ENCODE data around the gene DSTYK.
"Not testable (repeated sequence)": the region's sequence is repeated elsewhere in the genome, so short reads cannot be mapped to it uniquely, and the experiment has no call there.

Gene DSTYK

DNA sequence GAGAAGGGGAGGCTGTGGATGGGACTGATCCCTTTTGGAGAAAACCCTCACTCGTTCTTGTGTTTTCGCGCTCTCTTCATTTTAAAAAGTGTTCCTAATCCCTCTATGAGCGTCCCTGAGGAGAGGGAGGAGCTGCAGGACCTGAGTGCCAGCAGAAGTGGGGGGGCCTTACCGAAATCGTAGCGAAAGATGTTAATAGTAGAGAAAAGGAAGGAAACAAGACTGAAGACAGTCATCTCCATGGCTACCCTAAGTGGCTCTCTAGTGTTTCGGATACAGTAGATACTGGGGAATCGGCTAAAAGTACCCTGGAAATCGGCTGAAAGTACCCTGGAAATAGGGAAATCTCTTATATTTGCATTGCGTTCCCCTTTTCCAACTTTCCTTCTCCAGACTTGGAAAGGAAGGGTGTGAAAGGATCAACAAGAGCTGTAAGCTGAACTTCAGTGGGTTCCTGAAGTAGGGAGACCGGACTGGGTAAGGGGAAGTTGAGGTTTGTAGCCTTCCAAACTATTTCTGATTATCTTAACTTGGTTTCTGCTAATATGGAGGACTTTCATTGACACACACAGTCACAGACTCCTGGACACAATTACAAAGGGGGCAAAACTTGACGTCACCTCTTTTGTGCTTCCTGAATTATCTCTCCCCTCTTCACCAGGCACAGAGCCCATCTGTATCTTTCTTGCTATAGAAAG is 486 bp upstream of the DSTYK start:
- no peak for DNase-seq

DNA sequence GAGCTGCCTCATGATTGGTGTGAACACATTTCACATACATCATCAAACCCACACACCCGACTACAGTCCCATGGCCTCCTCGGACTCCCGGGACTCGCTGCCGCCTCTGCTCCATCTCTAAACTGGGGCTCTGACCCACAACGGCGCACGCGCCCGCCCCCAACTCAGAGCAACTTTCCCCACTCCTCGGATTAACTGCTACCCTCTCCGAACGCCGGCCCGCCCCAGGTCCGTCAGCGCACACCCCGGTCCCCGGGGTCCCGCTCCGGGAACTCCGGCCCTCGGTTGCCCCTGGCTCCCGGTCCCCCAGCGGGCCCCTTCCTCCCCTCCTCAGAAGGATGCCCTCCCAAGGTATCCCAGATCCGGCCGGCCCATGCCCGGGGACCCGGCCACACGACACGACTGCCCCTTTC is 740 bp downstream of the DSTYK start:
- peak; percentile 17 for DNase-seq

DNA sequence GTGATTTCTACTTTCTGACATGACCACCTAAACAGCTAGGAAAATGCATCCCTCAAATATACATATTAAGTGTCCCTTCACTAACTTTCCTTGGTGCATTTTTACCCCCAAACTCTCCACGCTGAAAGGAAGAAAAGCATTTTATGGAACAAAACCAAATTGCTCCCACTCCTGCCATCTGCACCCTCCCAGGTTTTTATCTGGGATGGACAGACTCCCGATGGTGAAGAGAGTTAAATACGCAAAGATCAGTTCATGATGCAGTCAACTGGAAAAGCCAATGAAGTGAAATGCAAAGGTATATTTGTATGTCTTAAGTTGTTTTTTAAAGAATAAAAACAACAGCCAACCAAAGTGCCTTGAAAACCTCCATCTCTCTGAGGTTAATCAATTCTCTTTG is 2.7 kb downstream of the DSTYK start:
- DNase-seq, result no peak

DNA sequence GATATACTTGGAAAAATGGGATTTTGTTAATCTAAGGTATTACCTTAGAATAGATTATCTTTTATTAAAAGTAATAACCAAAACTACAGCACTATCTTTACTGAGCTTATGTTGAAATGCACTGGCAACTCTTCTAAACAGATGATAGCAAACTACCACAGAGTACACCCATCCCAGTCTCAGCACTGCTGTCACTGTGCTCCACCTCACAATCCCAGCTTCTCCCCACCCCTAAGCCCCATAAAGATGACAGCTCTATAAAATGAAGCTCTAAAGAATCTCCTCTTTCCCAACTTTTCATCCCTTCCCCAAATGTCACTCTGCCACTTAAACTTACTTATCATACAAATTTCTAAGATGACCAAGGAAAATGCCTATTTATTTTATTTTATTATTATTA is 6.4 kb downstream of the DSTYK start:
- DNase-seq, result no peak

DNA sequence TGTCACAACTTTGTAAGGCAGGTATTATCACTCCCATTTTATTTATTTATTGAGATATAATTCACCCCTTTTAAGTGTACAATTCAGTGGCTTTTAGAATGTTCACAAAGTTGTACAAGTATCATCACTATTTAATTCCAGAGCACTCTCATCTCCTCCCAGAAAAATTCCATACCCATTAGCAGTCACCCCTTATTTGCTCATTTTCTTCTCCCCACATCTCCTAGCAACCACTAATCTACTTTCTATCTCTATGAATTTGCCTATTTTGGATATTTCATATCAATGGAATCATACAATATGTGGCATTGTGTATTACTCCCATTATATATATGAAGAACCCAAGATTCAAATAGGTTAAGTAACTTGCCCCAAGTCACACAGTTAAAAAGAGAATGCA is 7.0 kb downstream of the DSTYK start:
- DNase-seq, result no peak

DNA sequence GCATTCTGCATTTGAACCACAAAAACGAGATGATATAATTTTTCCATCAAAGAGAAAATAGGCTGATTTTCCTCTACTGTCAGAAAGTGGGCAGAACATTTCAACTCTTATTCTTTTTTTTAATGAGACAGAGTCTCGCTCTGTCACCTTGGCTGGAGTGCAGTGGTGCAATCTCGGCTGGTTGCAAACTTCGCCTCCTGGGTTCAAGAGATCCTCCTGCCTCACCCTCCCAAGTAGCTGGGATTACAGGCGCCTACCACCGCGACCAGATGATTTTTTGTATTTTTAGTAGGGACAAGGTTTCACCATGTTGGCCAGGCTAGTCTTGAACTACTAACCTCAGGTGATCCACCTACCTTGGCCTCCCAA is 11.6 kb downstream of the DSTYK start:
- no peak for DNase-seq

DNA sequence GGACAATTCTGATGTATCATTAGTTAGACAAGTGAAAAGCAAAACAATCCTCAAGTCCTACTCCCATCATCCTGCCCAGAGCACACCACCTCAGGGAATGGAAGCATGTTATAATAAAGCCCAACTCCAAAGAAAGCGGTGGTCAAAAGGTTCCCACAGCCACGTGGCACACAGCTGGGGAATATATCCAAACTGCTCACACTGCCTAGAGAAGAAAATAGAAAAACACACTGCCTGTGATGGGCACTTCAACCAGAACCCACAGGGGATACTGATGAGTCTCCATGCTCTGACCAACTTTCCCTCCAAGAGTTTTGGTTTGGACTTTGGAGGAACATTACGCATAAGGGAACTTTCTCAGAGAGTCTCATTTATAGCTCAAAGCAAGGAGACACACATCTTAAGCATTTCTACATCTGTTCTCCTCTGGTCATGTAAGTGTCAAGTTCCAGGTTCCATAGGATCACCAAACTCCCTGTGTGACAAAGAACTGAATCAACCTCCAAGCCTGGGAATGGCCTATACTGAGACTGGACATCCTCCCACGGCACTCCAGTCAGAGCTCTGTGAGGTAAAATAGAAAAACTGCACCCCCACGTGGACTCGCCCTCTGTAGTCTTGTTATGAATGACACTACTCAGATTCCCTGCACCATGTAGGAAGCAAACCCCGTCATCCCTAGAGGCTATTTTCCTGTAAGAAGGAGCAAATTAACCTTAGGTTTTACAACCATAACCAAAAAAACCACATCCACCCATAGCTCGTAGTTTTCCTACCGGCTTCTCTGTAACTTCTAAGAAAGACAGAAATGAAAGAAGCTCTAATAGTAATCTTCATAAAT is 12.2 kb downstream of the DSTYK start:
- peak; percentile 8 for DNase-seq

DNA sequence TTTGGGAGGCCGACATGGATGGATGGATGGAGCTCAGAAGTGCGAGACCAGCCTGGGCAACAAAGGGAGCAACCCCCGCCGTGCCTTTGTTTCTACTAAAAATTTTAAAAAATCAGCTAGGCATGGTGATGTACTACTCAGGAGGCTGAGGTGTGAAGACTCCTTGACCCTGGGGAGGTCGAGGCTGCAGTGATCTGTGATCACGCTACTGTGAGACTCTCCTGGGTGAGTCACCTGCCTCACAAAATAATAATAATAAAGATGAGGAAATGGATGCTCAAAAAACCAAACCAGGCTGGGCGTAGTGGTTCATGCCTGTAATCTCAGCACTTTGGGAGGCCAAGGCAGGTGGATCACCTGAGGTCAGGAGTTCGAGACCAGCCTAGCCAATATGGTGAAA is 19.2 kb downstream of the DSTYK start:
- DNase-seq, result no peak

DNA sequence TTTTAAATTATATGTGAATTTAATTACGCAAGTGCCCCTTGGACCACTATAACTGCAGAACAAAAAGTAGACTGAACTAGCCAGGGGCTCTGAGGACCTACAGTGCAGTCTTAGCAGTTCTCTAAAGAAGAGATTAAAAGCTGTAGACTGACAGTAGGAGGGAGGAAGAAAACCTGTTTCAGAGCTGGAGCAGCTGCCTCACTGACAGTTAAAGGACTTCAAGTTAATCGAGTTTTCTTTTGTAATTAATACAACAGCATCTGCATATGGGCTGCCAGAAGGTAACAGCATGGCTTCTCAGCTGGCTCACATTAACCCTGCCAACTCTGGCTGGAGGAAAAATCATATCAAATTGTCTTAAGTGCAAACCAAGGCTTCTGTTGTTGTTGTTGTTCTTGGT is 19.9 kb downstream of the DSTYK start:
- DNase-seq, result no peak

DNA sequence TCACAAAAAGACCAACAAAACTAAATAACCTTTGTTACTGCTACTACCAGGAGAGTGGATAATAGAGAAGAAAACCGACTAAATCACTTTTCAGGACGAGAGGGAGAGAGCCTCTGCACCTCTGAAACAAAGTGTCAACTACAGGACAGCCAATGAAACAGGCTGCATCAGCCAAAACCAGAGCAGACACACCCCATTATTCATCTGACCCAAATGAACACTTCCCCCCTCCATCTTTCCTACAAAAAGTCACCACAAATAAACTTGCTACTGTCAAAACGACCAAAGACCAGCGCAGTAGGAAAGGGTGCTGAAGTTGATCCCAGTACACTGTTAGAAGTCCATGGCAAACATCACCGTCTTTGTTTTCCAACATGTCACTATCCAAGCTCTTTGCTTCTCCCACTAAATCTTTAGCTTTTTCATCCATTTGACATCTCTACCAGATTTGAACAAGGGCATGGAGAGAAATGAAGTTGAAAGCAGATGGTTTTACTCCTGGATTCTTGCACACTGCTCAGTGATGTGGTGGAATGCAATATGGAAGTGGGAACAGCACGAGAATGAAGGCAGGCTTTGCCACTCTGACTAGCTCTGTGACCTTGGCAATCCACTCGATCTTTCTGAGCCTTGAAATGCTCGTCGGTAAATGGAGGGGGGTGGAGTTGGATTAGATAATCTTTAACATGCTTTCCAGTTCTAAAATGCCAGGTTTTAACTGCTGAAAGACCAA is 20.5 kb downstream of the DSTYK start:
- no peak for DNase-seq

DNA sequence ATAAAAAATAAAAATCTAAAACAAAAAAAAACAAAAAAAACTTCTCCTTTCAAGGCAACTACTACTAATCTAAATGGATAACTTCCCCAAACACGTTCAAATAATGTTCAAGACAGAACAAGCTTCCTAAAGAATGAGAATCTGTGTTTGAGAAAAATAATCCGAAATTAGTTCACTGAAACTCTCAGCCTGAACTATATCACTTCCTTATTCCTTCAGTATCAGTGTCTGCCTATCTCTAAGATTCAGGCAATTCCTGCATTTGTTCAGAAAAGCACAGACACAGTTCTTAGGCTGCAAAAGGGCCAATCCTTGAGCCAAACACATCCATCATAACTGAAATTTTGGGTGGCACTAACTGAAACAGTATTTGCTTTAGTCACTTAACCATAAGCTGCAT is 22.4 kb downstream of the DSTYK start:
- DNase-seq, result no peak

DNA sequence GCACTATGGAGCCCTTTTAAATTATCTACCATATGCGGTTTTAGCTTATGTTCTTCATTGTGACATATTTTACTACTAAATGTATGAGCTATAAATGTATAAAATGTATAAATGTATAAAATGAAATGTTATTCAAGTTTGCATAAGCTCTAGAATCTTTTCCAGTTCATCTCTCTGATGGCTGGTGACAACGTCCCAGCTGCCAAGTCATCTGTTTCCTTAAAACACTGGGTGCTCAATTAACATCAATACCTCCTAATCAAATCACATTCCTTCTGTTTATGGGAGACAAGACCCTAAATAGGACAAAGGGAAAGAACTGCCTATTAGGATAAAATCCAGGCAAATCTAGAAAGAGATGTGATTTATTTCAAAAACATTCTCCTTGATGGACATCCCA is 22.9 kb downstream of the DSTYK start:
- DNase-seq, result no peak

DNA sequence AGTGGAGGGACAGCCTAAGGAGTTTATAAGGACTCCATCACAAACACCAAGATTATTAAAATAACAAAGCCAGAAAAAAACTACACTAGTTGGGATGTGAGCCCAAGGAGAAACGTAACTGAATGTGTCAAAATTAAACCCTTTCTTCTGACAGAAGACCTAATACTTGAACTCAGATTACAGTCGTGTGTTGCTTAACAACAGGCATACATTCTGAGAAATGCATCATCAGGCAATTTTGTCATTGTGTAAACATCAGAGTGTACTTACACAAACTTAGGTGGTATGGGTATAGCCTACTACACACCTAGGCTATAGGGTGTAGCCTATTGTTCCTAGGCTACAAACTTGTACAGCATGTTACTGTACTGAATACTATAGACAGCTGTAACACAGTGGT is 23.4 kb downstream of the DSTYK start:
- DNase-seq, result no peak

DNA sequence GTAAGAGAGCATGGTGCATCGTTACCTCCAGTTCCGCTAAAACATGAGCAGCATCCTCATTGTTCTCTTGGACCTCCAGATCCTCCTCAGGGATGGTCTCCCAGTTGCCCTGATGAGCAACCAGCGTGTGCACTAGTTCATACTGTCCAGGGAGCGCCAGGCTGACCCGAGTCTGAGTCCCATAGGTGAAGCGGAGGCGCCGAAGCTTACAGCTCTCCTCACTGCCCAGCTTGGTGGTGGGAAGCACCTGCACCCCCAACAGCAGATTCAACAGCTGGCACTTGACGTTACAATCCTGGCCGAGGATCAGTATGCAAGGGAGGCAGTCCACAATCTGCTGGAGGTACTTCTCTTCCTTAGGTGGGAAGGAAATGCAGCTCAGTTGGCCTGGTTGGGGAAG is 24.1 kb downstream of the DSTYK start:
- DNase-seq, result no peak

DNA sequence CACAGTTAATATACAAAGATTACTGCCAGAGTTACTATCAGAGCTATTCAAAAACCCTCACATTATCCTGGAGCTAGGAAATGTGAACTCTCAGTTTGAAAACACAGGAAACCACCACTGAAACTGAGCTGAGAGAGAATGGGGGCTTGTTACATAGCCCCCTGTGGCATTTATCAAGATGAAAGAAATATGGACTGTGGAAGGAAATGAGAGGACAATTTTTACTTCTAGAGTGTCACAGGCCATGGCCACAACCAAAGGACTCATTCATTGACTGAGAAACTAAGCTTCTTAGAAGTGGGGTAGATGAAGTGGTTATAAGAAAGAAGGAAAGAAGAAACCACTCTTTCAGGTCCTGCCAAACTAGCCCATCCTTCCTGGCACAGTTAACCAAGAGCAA is 25.3 kb downstream of the DSTYK start:
- no peak for DNase-seq

DNA sequence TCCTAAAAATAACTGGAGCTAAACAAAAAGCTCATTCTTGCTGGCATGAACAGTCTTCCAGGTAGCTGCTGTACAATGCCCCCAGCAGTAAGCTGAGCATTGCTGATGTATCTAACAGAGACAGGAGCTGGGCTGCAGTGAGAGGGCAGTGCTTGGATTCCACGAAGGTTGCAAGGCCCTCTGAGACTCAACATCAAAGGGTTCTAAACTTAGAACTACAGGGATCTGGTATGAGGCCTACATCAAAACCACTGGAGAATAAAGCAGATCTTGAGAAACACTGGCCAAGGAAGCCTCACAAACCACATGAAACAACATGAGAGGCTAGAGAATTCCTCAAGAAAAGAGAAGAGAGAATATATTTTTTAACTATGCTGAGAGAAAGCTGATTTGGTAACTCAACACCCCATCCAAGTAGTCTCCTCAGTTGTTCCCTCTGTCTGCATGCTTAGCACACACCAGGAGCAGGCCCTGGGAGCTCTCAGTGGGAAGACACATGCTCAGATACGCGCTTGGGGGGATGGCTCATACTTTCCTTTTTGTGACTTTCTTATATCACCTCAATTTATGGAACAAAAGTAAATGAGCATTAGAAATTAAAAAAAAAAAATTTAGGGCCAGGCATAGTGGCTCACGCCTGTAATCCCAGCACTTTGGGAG is 27.7 kb downstream of the DSTYK start:
- DNase-seq, result no peak

DNA sequence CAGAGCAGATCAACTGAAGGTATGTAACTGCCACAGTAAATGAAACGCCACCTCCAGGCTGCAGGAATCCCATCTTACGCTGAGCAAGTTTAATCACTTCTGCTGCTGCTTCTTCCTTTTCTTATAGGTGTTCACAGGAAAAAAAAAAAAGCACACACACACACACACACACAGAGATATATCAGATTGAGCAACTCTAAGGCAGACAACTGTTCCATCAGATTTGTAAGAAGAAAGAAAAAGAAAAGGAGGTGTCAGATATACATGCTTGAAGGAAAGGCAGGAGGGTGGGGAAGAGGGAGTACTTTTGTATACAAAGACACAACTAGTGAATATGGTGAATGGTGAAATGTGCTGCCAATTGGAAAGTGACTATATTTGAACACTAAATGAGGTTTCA is 28.6 kb downstream of the DSTYK start:
- DNase-seq, result no peak

DNA sequence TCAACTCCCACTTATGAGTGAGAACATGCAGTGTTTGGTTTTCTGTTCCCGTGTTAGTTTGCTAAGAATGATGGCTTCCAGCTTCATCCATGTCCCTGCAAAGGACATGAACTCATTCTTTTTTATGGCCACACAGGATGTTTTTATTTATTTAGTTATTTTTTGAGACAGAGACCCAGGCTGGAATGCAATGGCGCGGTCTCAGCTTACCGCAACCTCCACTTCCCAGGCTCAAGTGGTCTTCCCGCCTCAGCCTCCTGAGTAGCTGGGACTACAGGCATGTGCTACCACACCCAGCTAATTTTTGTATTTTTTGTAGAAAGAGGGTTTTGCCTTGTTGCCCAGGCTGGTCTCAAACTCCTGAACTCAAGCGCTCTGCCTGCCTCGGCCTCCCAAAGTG is 31.2 kb downstream of the DSTYK start:
- DNase-seq, result not testable (repeated sequence)

DNA sequence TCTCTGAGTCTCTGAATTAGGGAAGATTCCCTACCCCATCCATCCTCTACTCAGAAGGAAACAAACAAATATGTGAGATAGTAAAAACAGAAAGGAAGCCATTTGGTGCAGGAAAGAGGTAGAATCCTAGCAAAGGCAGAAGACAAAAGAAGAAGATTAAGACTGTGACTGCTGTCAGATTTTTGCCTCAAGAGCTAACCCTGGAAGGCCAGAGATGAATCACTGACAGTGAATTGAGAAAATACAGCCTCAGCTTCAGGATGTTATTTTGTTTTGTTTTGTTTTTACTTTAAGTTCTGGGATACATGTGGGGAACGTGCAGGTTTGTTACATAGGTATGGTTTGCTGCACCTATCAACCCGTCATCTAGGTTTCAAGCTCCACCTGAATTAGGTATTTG is 31.7 kb downstream of the DSTYK start:
- DNase-seq, result no peak

DNA sequence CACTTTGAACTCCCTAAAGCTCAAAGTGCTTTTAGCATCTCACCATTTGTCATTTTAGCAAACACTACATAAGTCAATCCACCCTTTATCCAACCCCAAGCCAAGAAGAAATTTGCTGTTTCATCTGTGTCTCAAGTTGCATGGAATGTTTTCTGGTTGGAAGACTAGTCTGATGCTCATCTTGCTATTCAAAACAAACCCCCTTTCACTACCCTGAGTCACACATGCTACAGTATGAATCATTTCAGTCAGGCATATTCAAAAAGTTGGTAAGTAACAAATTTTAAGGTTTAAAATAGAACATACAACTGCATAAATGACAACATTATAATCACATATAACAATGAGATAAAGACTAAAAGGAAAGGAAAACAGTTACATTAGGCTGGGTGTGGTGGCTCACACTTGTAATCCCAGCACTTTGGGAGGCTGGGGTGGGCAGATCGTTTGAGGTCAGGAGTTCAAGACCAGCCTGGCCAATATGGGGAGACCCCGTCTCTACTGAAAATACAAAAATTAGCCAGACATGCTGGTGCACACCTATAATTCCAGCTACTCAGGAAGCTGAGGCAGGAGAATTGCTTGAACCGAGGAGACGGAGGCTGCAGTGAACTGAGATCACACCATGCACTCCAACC is 38.7 kb downstream of the DSTYK start:
- no peak for DNase-seq

DNA sequence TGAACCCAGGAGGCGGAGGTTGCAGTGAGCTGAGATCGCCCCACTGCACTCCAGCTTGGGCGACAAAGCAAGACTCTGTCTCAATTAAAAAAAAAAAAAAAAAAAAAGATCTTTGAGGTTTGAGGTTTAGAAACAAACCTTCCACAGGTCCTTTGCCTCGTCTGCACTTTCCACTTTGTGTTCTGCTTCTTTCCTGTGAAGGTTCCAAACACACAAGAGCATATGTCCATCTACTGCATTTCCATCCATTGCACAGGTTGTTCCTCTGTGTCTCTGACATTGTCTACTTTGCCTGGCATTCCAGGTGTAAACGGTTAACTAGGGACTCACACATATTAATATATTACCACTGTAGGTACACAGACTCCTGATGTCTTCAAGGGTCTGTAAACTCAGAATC is 40.1 kb downstream of the DSTYK start:
- DNase-seq, result peak; percentile 6

DNA sequence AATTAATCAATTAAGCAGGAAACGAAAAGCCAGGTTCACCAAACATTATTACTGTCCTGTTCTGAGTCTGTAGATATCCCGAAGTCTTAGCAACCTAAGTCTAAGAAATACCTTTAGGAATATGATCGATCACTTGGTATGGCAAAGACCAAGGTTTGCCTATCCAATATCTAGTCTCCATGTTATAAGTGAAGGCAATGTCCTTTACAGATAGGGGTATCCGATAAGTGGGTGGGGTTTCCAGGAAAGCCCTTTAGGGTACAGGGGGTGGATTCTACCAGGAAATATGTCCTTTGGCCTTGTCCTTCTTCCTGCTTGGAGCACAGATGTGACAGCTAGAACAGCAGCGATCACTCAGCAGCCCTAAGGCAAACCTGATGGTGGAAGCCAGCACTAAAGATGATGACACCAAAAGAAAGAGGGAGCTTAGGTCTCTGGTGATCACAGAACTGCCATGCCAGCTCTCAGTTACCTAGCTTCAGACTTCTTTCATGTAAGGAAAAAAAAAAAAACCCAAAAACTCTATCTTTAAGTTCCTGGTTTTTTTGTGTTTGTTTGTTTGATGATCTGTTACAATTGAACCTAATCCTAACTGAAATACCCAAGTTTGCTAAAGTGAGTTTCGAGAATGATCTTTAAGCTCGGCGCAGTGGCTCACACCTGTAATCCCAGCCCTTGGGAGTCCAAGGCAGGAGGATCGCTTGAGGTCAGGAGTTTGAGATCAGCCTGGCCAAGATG is 40.8 kb downstream of the DSTYK start:
- no peak for DNase-seq
